Lower lobe of right lung (tissue), 2 donors: ENCODE data around the gene TADA3. TPM values are rescaled to one million over a fixed set of nuclear protein-coding genes. Genes with fewer than 3 reads are reported as not detected.

Experiments
- ATAC-seq, 2 donors: fragments of 200-7000 bp; cut with Tn5 transposase; one replicate each; pipeline ENCODE4 v1.9.1; 2020 to 2022; ENCODE audit warnings: mild to moderate bottlenecking in 2 of 2, moderate library complexity in 2 of 2
- DNase-seq: peaks from one replicate; pipeline ENCODE4 v3.0.0-alpha.2; 2020
- H3K27ac ChIP-seq: fragments of 200-600 bp; one replicate; pipeline ENCODE4 v1.8.0; 2022
- H3K27me3 ChIP-seq: fragments of 200-600 bp; one replicate; pipeline ENCODE4 v1.8.0; 2022; ENCODE audit warnings: low read depth
- H3K36me3 ChIP-seq: fragments of 200-600 bp; one replicate; pipeline ENCODE4 v1.8.0; 2022; ENCODE audit warnings: mild to moderate bottlenecking
- H3K4me1 ChIP-seq: fragments of 200-600 bp; one replicate; pipeline ENCODE4 v1.8.0; 2022
- H3K4me3 ChIP-seq: fragments of 200-600 bp; one replicate; pipeline ENCODE4 v1.8.0; 2022; ENCODE audit warnings: mild to moderate bottlenecking
- H3K9me3 ChIP-seq: fragments of 200-600 bp; one replicate; pipeline ENCODE4 v1.8.0; 2022
- intact Hi-C: fragments of 100-400 bp; cut with DNase I; formaldehyde crosslinking; loops from one replicate; pipeline ENCODE4 v1.11.0; 2022
- total RNA-seq: library from RNA; stranded (reverse); fragmentation: NEBNext Ultra II Directional; extraction: Animal tissue kit (Norgen Biotek cat#: 25700); gene quantifications from one replicate; pipeline ENCODE4 v1.2.1, GENCODE V29; 2021
- TF ChIP-seq, protein P1 (sequence below): fragments of 200-600 bp; IDR thresholded peaks from one replicate; pipeline ENCODE4 v1.8.0; 2022; ENCODE audit warnings: antibody characterized with exemption, mild to moderate bottlenecking
- donor health status: DM: no; HTN: yes; CAD: no; lungs with severe emphysema.

The TADA3 gene
- total RNA-seq, 1 donor from 2014 or later, result 53.8 TPM

DNA sequence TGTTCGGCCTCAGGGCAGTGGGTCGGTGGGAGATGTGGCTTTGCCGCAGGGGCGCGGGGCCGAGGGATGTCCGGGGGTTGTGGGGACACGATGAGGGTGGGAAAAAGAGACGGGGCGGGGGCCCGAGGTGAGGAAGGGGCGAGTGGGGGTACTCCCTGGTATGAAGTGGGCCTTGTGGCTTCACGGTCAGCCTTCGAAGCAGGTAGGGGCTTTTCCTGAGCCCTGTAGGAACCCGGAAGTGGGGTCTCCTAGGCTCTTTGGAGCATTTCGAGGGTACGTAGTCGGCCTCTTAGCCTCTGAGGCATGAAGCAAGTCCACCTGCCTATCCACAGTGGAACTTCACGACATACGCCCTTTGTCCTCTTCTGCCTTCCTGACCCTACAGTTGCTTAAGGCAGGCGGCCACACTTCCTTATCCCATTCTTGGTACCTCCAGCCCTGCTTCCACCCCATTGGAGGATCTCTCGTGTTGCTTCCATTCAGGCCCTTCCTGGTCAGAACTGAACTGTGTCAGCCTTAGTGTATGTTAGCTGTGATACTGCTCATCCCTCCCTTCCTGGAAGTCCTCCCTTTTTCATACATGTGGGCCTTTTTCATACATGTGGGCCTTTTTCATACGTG is 998 bp upstream of the TADA3 start:
- peak; percentile 71 for DNase-seq
- ATAC-seq, result peak; percentile 53 to 57
- Histone ChIP-seq H3K4me1 (peaks cover 48% of the 10 kb centered on the region), H3K27ac (peak overlapping the region; percentile 99), H3K36me3 (peaks cover 71% of the 10 kb centered on the region), H3K4me3 (peak overlapping the region; percentile 100), H3K9me3 (no peaks in the 10 kb centered on the region), H3K27me3 (no peaks in the 10 kb centered on the region)
- TF ChIP-seq, protein P1, sequence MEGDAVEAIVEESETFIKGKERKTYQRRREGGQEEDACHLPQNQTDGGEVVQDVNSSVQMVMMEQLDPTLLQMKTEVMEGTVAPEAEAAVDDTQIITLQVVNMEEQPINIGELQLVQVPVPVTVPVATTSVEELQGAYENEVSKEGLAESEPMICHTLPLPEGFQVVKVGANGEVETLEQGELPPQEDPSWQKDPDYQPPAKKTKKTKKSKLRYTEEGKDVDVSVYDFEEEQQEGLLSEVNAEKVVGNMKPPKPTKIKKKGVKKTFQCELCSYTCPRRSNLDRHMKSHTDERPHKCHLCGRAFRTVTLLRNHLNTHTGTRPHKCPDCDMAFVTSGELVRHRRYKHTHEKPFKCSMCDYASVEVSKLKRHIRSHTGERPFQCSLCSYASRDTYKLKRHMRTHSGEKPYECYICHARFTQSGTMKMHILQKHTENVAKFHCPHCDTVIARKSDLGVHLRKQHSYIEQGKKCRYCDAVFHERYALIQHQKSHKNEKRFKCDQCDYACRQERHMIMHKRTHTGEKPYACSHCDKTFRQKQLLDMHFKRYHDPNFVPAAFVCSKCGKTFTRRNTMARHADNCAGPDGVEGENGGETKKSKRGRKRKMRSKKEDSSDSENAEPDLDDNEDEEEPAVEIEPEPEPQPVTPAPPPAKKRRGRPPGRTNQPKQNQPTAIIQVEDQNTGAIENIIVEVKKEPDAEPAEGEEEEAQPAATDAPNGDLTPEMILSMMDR, result no peak
- intact Hi-C loops, result no loop called here

DNA sequence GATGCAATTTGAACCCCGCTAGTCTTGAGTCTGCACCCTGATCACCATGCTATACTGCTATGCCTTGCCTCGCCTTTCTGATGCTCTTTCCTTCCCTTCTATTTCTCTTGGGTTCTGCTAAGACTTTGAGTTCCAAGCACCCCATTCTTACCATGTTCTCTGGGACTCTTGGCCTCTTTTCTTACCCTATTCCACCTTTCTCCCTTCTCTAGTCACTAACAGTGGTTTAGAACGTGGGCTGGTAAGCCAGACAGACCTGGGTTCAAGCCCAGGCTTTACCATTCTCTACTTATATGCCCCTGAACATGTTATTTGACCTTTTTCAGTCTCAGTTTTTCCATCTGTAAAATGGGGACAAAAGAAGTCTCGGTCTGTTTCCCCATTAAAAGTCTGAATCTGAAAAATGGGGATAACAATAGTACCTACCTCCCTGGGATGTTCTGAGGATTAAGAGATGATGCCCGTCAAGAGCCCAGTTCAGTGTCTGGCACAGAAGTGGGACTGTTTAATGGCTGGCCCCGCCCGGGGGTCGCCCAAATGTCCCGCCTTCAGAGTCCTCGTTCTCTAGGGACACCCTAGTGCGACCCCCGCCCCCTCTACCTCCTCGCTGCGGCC is 376 bp downstream of the TADA3 start:
- DNase-seq, result no peak
- Histone ChIP-seq H3K27me3 (no peaks in the 10 kb centered on the region), H3K36me3 (peaks cover 71% of the 10 kb centered on the region)

DNA sequence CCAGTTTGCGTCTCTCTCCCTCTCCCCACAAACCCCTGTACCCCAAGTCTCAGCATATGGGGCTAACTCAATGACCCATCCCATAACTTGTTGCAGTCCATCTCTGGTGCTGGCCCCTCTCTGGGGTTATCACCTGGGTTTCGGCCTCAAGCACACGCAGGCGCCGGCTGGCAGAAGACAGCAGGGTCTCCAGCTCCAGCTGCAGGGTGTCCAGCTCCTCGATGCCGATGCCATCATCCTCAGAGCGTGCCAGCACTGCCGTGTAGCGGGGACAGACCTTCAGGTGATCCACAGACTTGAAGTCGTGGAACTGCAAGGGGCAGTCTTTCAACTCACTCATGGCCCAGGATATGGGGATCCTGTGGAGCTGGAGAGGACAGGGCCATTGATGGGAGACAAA is 1.1 kb downstream of the TADA3 start:
- intact Hi-C loops, result no loop called here
- Histone ChIP-seq H3K27ac (peak overlapping the region; percentile 99), H3K27me3 (no peaks in the 10 kb centered on the region), H3K4me1 (peaks cover 40% of the 10 kb centered on the region), H3K36me3 (peaks cover 71% of the 10 kb centered on the region), H3K9me3 (no peaks in the 10 kb centered on the region), H3K4me3 (peak overlapping the region; percentile 100)
- ATAC-seq (no peak), DNase-seq (no peak)
- TF ChIP-seq, protein P1, result no peak

More for the DNA sequence above, 376 bp downstream of the TADA3 start:
- no peaks in the 10 kb centered on the region for H3K9me3 ChIP-seq
- intact Hi-C loops, result no loop called here
- TF ChIP-seq, protein P1, result no peak
- H3K4me1 ChIP-seq, result peaks cover 45% of the 10 kb centered on the region
- H3K27ac ChIP-seq, result peak overlapping the region; percentile 99
- peak overlapping the region; percentile 100 for H3K4me3 ChIP-seq
- ATAC-seq, result no peak

DNA sequence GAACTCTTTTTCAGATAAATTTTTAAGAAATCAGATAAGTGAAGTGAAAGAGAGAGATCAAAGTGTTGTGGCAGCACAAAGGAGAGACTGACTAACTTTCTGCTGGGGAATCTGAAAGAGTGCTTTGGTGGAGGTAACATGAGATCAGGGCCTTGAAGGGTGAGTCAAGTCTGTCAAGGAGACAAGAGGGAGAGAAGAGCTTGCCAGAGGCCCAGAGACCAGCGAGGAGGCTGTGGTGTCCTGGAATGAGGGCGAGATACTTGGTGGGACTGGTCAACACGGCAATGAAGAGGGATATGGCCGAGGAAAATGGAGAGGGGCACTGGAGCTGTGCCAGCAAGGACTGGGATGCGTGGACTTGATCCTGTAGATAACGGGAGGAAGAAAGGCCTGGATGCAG is 4.6 kb downstream of the TADA3 start:
- intact Hi-C loops, result no loop called here
- Histone ChIP-seq H3K4me1 (peaks cover 14% of the 10 kb centered on the region), H3K36me3 (peaks cover 81% of the 10 kb centered on the region), H3K27ac (no peak overlapping the region), H3K4me3 (no peak overlapping the region), H3K27me3 (no peaks in the 10 kb centered on the region), H3K9me3 (no peaks in the 10 kb centered on the region)
- ATAC-seq (no peak), DNase-seq (no peak)
- TF ChIP-seq, protein P1, result no peak

DNA sequence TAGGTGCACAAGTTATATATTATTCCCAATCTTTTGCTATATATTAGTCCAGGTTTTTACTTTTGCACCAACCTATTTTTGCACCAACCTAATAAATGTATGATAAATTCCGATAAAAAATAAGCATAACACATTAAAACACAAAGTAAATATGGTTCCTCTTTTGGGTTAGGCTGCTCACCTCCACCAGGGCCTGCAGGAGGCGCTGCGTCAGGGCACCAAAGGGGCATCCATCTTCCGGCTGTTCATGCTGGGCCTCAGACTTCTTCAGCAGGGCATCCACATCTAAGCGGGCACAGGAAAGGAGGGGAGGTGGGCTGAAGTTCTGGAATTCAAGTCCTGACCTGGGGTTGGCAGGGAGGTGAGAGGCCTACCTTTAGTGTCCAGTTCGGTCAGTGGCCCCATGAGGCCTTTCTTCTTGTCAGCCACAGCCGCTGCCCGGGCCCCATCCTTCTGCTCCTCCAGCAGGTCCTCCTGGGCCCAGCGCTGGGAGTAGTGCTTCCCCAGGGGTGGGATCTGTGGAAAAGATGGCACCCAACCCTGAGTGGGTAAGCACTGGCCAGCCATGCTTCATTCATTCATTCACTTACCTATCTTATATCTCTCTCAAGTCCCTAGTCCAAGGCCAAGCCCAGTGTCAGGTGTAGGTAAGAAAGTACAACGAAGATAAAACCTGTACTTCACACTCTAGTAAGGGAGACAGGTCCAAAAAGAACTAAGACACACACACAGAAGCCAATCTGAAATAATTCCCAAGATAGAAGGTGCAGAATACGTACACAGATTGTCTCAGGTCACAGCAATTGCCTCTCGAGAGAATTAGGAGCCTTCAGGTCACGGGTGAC is 5.2 kb downstream of the TADA3 start:
- Histone ChIP-seq H3K27me3 (no peaks in the 10 kb centered on the region), H3K4me3 (no peak overlapping the region), H3K4me1 (peaks cover 14% of the 10 kb centered on the region), H3K9me3 (no peaks in the 10 kb centered on the region), H3K27ac (no peak overlapping the region), H3K36me3 (peaks cover 87% of the 10 kb centered on the region)
- TF ChIP-seq, protein P1, result peak; percentile 40
- intact Hi-C loops, result no loop called here
- DNase-seq, result no peak
- ATAC-seq, result no peak
